ENCODE results near the gene GINS3. TPM values are rescaled to one million over a fixed set of nuclear protein-coding genes. Genes with fewer than 3 reads are reported as not detected.

Gene GINS3
- total RNA-seq, 1 donor from 2014 or later, result 6.4 TPM

- Histone ChIP-seq H3K27me3 (ENCODE audit: control insufficient read depth, insufficient read depth, low read length) (no peaks in the 10 kb centered on the region), H3K4me3 (ENCODE audit: low read depth, low read length) (no peak overlapping the region), H3K36me3 (ENCODE audit: control insufficient read depth, insufficient read depth, low read length) (no peaks in the 10 kb centered on the region)
- no peak for TF ChIP-seq CTCF (IDR thresholded peaks at IDR 0.05; ENCODE audit: insufficient read depth, low read length, poor library complexity, severe bottlenecking)
- no peak for DNase-seq (ENCODE audit: low read depth)
These were observed 26.3 kb downstream of the GINS3 start for GRCh38 chr16:58418601-58419000.

- H3K27me3 ChIP-seq (ENCODE audit: control insufficient read depth, insufficient read depth, low read length), result no peaks in the 10 kb centered on the region
- DNase-seq (ENCODE audit: low read depth), result no peak
- no peak overlapping the region for H3K4me3 ChIP-seq (ENCODE audit: low read depth, low read length)
- no peaks in the 10 kb centered on the region for H3K36me3 ChIP-seq (ENCODE audit: control insufficient read depth, insufficient read depth, low read length)
- TF ChIP-seq CTCF (IDR thresholded peaks at IDR 0.05; ENCODE audit: insufficient read depth, low read length, poor library complexity, severe bottlenecking), result no peak
These were observed 27.1 kb downstream of the GINS3 start for GRCh38 chr16:58419241-58419990.

GRCh38 chr16:58421059-58421458 lies 28.8 kb downstream of the GINS3 start:
- no peak for DNase-seq (ENCODE audit: low read depth)
- no peak for TF ChIP-seq CTCF (IDR thresholded peaks at IDR 0.05; ENCODE audit: insufficient read depth, low read length, poor library complexity, severe bottlenecking)
- Histone ChIP-seq H3K4me3 (ENCODE audit: low read depth, low read length) (no peak overlapping the region), H3K36me3 (ENCODE audit: control insufficient read depth, insufficient read depth, low read length) (no peaks in the 10 kb centered on the region), H3K27me3 (ENCODE audit: control insufficient read depth, insufficient read depth, low read length) (peaks cover under 1% of the 10 kb centered on the region)

- H3K27me3 ChIP-seq (ENCODE audit: control insufficient read depth, insufficient read depth, low read length), result peaks cover 2% of the 10 kb centered on the region
- TF ChIP-seq CTCF (IDR thresholded peaks at IDR 0.05; ENCODE audit: insufficient read depth, low read length, poor library complexity, severe bottlenecking), result no peak
- H3K36me3 ChIP-seq (ENCODE audit: control insufficient read depth, insufficient read depth, low read length), result no peaks in the 10 kb centered on the region
- no peak for DNase-seq (ENCODE audit: low read depth)
- no peak overlapping the region for H3K4me3 ChIP-seq (ENCODE audit: low read depth, low read length)
These were observed 29.3 kb downstream of the GINS3 start for GRCh38 chr16:58421529-58421928.

GRCh38 chr16:58422809-58423208 lies 30.5 kb downstream of the GINS3 start:
- no peak overlapping the region for H3K4me3 ChIP-seq (ENCODE audit: low read depth, low read length)
- no peak for DNase-seq (ENCODE audit: low read depth)
- no peaks in the 10 kb centered on the region for H3K36me3 ChIP-seq (ENCODE audit: control insufficient read depth, insufficient read depth, low read length)
- no peak for TF ChIP-seq CTCF (IDR thresholded peaks at IDR 0.05; ENCODE audit: insufficient read depth, low read length, poor library complexity, severe bottlenecking)
- peaks cover 2% of the 10 kb centered on the region for H3K27me3 ChIP-seq (ENCODE audit: control insufficient read depth, insufficient read depth, low read length)

- no peaks in the 10 kb centered on the region for H3K36me3 ChIP-seq (ENCODE audit: control insufficient read depth, insufficient read depth, low read length)
- DNase-seq (ENCODE audit: low read depth), result no peak
- peaks cover 6% of the 10 kb centered on the region for H3K27me3 ChIP-seq (ENCODE audit: control insufficient read depth, insufficient read depth, low read length)
- H3K4me3 ChIP-seq (ENCODE audit: low read depth, low read length), result no peak overlapping the region
- TF ChIP-seq CTCF (IDR thresholded peaks at IDR 0.05; ENCODE audit: insufficient read depth, low read length, poor library complexity, severe bottlenecking), result no peak
These were observed 33.0 kb downstream of the GINS3 start for GRCh38 chr16:58425245-58425644.

Data from kidney epithelial cell (primary cell).